HepG2 (cell line): ENCODE results near the gene PSMD12. TPM values are rescaled to one million over a fixed set of nuclear protein-coding genes. Genes with fewer than 3 reads are reported as not detected.

Source experiments
- BRF2 ChIP-seq: sonication (generic); formaldehyde crosslinking; IDR thresholded peaks from 2 replicates; pipeline ENCODE4 v1.8.1; 2022; ENCODE audit warnings: mild to moderate bottlenecking, missing genetic modification reagents
- DR1 ChIP-seq: sonication (generic); formaldehyde crosslinking; IDR thresholded peaks from 2 replicates; pipeline ENCODE4 v1.8.0; 2021; ENCODE audit warnings: mild to moderate bottlenecking, missing genetic modification reagents, inconsistent platforms
- E2F1 ChIP-seq: sonication (generic); formaldehyde crosslinking; IDR thresholded peaks from 2 replicates; pipeline ENCODE4 v1.5.0; 2020; ENCODE audit warnings: missing genetic modification reagents
- KDM5A ChIP-seq: fragments of 200-600 bp; sonication (generic); IDR thresholded peaks from 2 replicates; pipeline ENCODE4 v1.7.0; 2018; ENCODE audit warnings: antibody characterized with exemption, mild to moderate bottlenecking, low read length, borderline replicate concordance
- MBD4 ChIP-seq: IDR thresholded peaks from 2 replicates; pipeline ENCODE4 v1.6.1; 2012; ENCODE audit warnings: low read length, inconsistent platforms, borderline replicate concordance
- POLR2A ChIP-seq, 2 experiments: IDR thresholded peaks; 2 replicates each; pipeline ENCODE4 v1.6.1; 2011; ENCODE audit warnings: low read depth in 2 of 2, low read length in 2 of 2, mild to moderate bottlenecking in 1 of 2, moderate library complexity in 1 of 2; ENCODE audit not compliant: insufficient read depth in 1 of 2
- RORA ChIP-seq: sonication (generic); formaldehyde crosslinking; IDR thresholded peaks from 2 replicates; pipeline ENCODE4 v1.5.0; 2020; ENCODE audit warnings: mild to moderate bottlenecking, missing genetic modification reagents, moderate library complexity
- TP53 ChIP-seq: sonication (generic); formaldehyde crosslinking; conservative IDR thresholded peaks from 2 replicates; pipeline ENCODE4 v1.4.0; 2020; ENCODE audit warnings: missing genetic modification reagents
- ZBTB43 ChIP-seq: sonication (generic); formaldehyde crosslinking; conservative IDR thresholded peaks from 2 replicates; pipeline ENCODE4 v1.4.0; 2020; ENCODE audit warnings: missing genetic modification reagents
- ZNF407 ChIP-seq: sonication (generic); formaldehyde crosslinking; IDR thresholded peaks from one replicate; pipeline ENCODE4 v1.5.1; 2020; ENCODE audit warnings: mild to moderate bottlenecking, missing genetic modification reagents; ENCODE audit errors: not compliant biosample characterization
- ZNF704 ChIP-seq: sonication (generic); formaldehyde crosslinking; IDR thresholded peaks from 2 replicates; pipeline ENCODE4 v1.8.1; 2023; ENCODE audit warnings: mild to moderate bottlenecking, inconsistent platforms, moderate library complexity, missing genetic modification reagents, borderline replicate concordance
- polyA plus RNA-seq, 8 experiments: library from polyadenylated mRNA; depleted of rRNA in 3 of 8; stranded (reverse) in 7 of 8; unstranded in 1 of 8; fragments of >200 nt; fragmentation: Illumina TruSeq in 4 of 8; extraction: Trizol in 4 of 8; gene quantifications; 2 replicates each; pipeline versions ENCODE4 v1.2.1 to v1.2.3, GENCODE V29; 2011 to 2016; ENCODE audit warnings: low read depth in 4 of 8, missing spikeins in 1 of 8, mixed read lengths in 1 of 8; ENCODE audit not compliant: insufficient read depth in 1 of 8
- total RNA-seq, 5 experiments: library from RNA; depleted of rRNA; stranded (reverse); fragments of >200 nt; fragmentation: Illumina TruSeq; extraction: Trizol; gene quantifications; 2 replicates each; pipeline ENCODE4 v1.2.3, GENCODE V29; 2016; ENCODE audit warnings: low read depth in 1 of 5

Gene PSMD12
- total and polyA plus RNA-seq, 2 of the 13 experiments (the other 11 are each of a cell fraction or from before 2014, with no cell fraction given): 27.4 to 71.7 TPM

GRCh38 chr17:67376737-67377487, 10.5 kb upstream of the PSMD12 start, which contains the start of gene PITPNC1 (continued):
- TF ChIP-seq ZNF407 (CRISPR knock-in tag): no peak
- TF ChIP-seq E2F1: no peak
- peak; percentile 54; the same call in 1 of the 2 replicates for TF ChIP-seq ZNF704 (CRISPR knock-in tag)
- no peak for TF ChIP-seq TP53 (CRISPR knock-in tag)
- no peak for TF ChIP-seq RORA
- no peak for TF ChIP-seq MBD4
- TF ChIP-seq DR1: no peak; the same call in 1 of the 2 replicates
- TF ChIP-seq POLR2A (IDR thresholded peaks at IDR 0.05; ENCODE audit: insufficient read depth in 1 of 2, low read depth in 2 of 2, low read length in 2 of 2): no peak; a peak in 1 of 4 replicates
- TF ChIP-seq ZBTB43: 0 out of 2 replicates have a peak, but pooled peaks have one; percentile 58
- no peak for TF ChIP-seq KDM5A
- no peak for TF ChIP-seq BRF2 (CRISPR knock-in tag)
